ENCODE data around the gene CIAO2B. TPM values are rescaled to one million over a fixed set of nuclear protein-coding genes. Genes with fewer than 3 reads are reported as not detected.

CIAO2B gene
- total and polyA plus RNA-seq, 11 donors = 103 to 669 (median 129) TPM

DNA sequence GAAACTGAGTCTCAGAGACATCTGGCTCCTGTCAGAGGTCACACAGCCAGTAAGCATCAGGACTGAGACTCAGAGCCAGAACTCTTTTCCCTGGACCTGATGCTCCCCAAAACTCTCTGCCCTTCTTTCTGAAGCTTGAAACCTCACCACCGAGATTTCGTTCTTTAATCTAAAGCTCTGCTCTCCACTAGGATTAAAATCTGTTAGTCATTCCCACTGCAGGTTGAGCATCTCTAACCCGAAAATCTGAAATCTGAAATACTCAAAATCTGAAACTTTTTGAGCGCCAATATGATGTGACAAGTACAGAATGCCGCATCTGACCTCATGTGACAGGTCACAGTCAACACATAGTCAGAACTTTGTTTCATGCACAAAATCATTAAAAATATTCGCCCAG lies 17.7 kb downstream of the CIAO2B start:
- H3K4me3 ChIP-seq = no peak overlapping the region

GRCh38 chr16:66915041-66915440 lies 19.2 kb downstream of the CIAO2B start:
- Histone ChIP-seq H3K27ac (no peak overlapping the region), H3K4me1 (peaks cover 0 to 19% (median 7%) of the 10 kb centered on the region in 12 donors), H3K9me3 (no peaks in the 10 kb centered on the region), H3K4me3 (no peak overlapping the region), H3K27me3 (peaks cover 0 to 3% (median 0%) of the 10 kb centered on the region in 9 donors), H3K36me3 (no peaks in the 10 kb centered on the region)
- TF ChIP-seq CTCF (IDR thresholded peaks at IDR 0.05) (no peak), POLR2A (IDR thresholded peaks at IDR 0.05) (no peak)
- ATAC-seq = no peak
- 62 to 73% (median 66%) methylated on average over 7 of the region's 7 CpGs for WGBS, 4 donors
- DNase-seq = no peak
- intact Hi-C loops (cut with DNase I) = no loop called here

More for the DNA sequence above, 17.7 kb downstream of the CIAO2B start:
- ATAC-seq (no peak), DNase-seq (no peak)
- H3K27me3 ChIP-seq = peaks cover 0 to 5% (median 0%) of the 10 kb centered on the region in 9 donors
- no peak for TF ChIP-seq POLR2A (IDR thresholded peaks at IDR 0.05)
- no peak overlapping the region for H3K27ac ChIP-seq
- peaks cover 0 to 5% (median 0%) of the 10 kb centered on the region in 9 donors for H3K36me3 ChIP-seq
- no peaks in the 10 kb centered on the region for H3K9me3 ChIP-seq
- peaks cover 0 to 26% (median 11%) of the 10 kb centered on the region in 12 donors for H3K4me1 ChIP-seq
- WGBS, 4 donors = 82 to 93% (median 87%) methylated on average over 6 of the region's 6 CpGs
- intact Hi-C loops (cut with DNase I) = no loop called here

GRCh38 chr16:66914541-66914940 lies 19.7 kb downstream of the CIAO2B start:
- H3K36me3 ChIP-seq = no peaks in the 10 kb centered on the region
- WGBS, 4 donors = 89 to 98% (median 96%) methylated on average over 7 of the region's 7 CpGs
- no peak for ATAC-seq
- no peaks in the 10 kb centered on the region for H3K27me3 ChIP-seq
- H3K4me1 ChIP-seq = peaks cover 0 to 15% (median 3%) of the 10 kb centered on the region in 12 donors
- TF ChIP-seq POLR2A (IDR thresholded peaks at IDR 0.05) = no peak
- TF ChIP-seq CTCF (IDR thresholded peaks at IDR 0.05) = no peak
- H3K4me3 ChIP-seq = no peak overlapping the region
- intact Hi-C loops (cut with DNase I) = no loop called here
- no peak for DNase-seq
- H3K27ac ChIP-seq = no peak overlapping the region
- H3K9me3 ChIP-seq = no peaks in the 10 kb centered on the region

DNA sequence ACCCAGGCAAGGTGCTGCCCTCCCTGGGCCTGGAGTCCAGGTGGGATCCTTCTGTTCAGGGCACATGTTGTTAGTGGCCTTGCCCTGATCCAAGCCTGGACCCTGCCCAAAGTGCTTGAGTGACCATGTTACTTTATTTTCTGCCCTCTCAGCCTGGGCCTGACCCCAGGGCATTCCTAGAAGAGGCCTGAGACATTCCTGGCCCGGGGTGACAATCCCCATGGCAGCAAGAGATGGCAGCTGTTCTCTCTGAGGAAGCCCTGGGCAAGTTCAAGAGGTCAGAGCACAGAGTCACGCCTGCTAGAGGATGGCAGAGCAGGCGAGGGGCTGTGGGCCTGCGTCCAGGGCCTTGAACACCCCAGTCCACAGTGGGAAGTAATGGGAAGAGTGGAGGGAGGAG lies 20.5 kb downstream of the CIAO2B start:
- intact Hi-C loops (cut with DNase I) = no loop called here
- H3K4me1 ChIP-seq = peaks cover 0 to 8% (median 0%) of the 10 kb centered on the region in 12 donors
- no peak overlapping the region for H3K4me3 ChIP-seq
- H3K27ac ChIP-seq = no peak overlapping the region
- H3K9me3 ChIP-seq = no peaks in the 10 kb centered on the region
- no peak for DNase-seq
- 67 to 89% (median 82%) methylated on average over 2 to 4 of the region's 4 CpGs for WGBS, 4 donors
- no peaks in the 10 kb centered on the region for H3K27me3 ChIP-seq
- H3K36me3 ChIP-seq = no peaks in the 10 kb centered on the region
- ATAC-seq = no peak
- no peak for TF ChIP-seq POLR2A (IDR thresholded peaks at IDR 0.05)
- no peak for TF ChIP-seq CTCF (IDR thresholded peaks at IDR 0.05)

DNA sequence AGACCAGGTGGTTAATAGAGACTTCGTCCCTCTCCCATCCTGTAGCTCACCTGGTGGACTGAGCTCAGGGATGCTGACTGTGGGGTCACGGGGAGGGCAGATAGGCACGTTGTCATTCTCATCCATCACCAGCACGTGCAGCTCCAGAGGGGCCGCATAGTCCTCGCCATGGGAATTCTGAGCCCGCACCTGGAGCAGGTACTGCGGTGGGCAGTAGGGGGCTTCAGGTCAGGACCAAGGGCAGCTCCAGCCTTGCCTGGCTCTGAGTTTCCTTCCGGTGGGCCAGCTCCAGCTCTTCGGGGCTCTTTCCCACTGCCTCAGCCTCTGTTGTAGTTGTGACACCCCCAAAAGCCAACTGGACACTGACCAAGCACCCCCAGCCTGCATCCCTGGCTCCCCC lies 21.1 kb downstream of the CIAO2B start:
- Histone ChIP-seq H3K27me3 (no peaks in the 10 kb centered on the region), H3K4me3 (no peak overlapping the region), H3K36me3 (no peaks in the 10 kb centered on the region), H3K27ac (no peak overlapping the region), H3K4me1 (peaks cover 0 to 9% (median 0%) of the 10 kb centered on the region in 12 donors), H3K9me3 (no peaks in the 10 kb centered on the region)
- intact Hi-C loops (cut with DNase I) = no loop called here
- TF ChIP-seq CTCF (IDR thresholded peaks at IDR 0.05) (no peak), POLR2A (IDR thresholded peaks at IDR 0.05) (no peak)
- no peak for ATAC-seq
- no peak for DNase-seq
- WGBS, 4 donors = 50 to 56% (median 53%) methylated on average over 3 to 10 of the region's 10 CpGs
